ENCODE measurements around the gene LIFR.

Gene LIFR

DNA sequence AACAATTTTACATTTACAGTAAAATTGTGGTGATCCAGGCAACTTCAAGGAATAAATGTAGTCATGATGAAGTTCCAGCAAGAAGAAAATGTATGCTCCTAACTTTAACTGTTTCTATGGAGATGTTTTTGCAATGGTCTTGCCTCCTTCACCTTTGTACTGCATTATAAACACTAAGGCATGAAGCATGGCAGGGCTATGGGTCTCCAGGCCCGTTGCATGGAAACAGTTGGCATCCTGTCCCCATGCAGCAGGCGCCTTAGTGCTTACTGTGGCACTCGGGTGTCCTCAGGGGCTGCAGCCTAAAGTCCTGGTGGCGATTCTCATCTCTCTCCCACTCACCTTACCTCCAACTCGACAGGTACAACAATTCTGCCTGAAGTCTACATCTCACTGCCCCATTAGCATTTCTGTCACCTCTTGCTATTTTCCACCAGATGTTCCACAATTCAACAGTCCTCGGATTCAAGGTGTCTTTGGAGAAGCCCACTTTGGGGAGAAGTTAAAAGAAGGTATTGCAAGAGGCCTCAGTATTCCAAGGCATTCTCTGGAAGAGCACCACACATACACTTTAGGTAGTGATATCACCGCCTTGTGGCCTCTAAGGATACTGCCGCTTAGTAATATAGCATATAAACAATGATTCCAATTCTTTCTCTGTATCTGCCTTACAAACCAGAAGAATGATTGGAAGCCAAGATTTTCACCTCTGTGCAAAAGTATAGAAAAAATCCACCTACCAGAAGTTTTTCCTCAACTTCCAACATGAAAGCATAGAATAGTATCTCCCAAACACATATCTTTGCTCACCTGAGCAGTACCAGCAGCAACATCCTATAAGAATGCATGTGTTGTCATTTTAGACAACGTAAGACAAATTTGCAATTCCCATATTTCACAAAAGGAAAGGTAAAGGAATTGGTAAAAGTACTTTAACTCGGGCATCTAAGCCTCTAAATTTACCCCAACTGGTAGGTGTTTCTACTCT is 5.1 kb downstream of the LIFR start:
- DNase-seq (ENCODE audit: low read depth, low spot score) = no peak
- H3K27ac ChIP-seq = no peak overlapping the region

DNA sequence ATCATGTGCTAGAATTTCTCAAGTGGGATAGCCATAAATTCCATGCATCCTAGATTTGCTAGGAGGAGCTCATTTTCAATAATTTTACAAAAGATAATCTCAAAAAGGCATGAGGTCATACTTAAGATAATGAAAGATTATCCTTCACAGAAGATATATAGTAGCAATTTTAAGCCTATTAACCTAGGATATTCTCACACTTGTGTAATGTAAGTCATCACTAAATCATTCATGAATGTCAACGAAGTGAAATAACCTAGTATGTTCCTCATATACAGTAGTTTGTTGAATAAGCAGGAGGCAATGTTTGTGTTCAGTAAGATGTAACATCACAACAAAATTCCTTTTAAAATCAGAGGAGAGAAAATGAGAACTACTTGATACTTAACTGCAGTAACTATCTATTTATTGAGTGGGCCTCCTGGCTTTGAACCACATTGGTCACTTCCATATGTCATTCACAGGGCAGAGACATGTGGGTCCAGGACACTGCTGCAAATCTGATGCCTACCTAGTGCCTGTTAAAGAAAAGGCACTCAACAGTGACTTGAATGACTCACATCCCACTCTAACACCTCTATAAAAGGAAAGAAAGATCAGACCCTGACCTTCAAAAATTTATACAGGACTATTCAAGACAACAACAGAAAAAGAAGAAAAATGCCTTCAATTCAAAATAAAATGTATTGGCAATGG is 8.2 kb downstream of the LIFR start:
- no peak for DNase-seq (ENCODE audit: low read depth, low spot score)
- H3K27ac ChIP-seq = no peak overlapping the region

DNA sequence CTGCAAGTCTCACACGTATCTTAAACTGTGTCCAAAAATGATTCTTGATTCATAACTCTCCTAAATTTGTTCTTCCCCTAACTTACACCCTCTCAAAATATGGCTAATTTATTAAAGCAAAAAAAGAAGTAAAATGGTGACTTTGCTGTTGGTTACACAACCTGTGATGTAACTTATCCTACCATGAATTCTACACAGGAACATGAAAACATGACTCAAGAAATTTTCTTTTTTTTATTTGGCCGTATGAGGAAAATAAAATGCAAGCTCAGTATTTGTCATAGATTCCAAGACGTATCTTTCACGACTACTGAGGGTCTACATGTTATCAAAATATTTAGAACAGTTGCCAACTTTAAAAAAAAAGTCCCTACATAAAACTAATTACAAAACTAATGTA is 9.2 kb downstream of the LIFR start:
- no peak overlapping the region for H3K27ac ChIP-seq
- no peak for DNase-seq (ENCODE audit: low read depth, low spot score)

DNA sequence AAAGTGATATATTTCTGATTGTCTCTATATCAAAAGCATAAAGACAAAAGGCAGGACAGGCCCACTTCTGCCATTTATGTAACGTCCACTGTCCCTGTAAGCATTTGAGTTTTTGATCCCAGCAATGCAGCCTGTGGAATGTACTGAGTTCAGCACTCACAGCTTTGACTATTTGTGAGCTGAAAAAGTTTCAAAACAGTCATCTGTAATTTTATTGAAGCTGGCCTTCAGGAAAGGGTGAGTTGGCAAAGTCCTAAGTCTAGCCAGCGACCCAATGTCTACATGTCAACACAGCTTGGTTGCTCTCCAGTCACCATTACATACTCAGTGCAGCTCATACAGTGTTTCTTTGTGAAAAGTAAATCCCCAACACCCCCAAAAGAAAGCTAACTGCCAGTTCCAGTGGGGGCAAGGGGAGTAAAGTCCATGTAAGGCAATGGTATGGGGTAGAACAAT is 9.7 kb downstream of the LIFR start:
- no peak overlapping the region for H3K27ac ChIP-seq
- DNase-seq (ENCODE audit: low read depth, low spot score) = no peak

DNA sequence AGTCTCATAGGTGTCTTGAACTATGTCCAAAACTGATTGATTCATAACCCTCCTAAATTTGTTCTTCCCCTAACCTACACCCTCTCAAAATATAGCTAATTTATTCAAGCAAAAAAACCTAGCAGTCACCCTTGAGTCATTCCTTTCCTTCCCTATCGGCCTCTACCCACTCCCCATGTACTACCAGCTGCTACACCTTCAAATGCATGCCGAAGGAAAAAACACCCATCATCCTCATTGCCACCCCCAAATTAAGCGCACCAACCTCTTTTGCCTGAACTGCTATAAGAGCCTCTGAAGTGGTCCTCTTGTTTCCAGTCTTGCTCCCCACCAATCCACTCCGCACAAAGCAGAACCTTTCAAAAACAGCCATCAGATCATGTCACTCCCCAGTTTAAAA is 12.6 kb downstream of the LIFR start:
- DNase-seq (ENCODE audit: low read depth, low spot score) = no peak
- H3K27ac ChIP-seq = no peak overlapping the region

DNA sequence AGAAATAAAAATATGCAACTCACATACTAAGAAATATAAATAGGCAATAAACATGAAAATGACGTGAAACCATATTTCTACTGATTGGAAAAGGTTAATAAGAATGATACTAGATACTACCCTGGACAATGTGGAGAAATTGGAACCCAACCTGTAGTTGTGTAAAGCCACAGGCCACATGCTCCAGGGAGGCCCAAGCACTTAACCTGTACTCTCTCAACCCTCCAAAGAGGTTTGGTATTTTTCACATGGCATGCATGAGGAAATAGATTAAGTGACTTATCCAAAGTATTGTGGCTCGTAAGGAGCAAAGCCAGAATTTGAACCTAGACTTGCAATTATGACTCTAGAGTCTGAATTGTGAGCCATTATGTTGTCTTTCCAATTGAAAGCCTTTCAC is 13.4 kb downstream of the LIFR start:
- no peak for DNase-seq (ENCODE audit: low read depth, low spot score)

DNA sequence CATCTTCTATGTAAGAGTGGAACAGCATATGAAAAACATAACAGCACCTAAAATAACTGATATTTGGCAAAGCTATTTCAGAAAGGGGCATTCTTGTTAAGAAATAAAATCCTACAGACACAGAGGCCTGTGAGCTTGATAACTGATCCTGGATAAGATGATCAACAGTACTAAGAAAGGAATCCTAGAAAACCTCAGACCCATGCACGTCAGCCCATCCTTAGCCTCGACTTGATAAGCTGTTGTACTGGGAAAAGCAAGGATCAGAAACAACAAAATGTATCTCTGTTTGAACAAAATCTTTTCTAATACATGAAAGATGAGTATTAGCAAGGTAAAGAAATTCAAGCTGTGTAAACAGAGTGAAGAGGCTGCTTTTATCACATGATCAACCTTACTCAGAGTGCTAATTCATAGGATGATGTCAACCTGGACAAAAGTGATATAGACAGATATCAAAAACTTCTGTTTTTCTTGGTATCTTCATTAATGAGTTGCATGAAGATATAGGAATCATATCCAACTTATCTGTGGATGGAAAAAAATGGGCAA is 15.2 kb downstream of the LIFR start:
- H3K27ac ChIP-seq = no peak overlapping the region
- no peak for DNase-seq (ENCODE audit: low read depth, low spot score)

More for the DNA sequence above, 13.4 kb downstream of the LIFR start:
- H3K27ac ChIP-seq = no peak overlapping the region

DNA sequence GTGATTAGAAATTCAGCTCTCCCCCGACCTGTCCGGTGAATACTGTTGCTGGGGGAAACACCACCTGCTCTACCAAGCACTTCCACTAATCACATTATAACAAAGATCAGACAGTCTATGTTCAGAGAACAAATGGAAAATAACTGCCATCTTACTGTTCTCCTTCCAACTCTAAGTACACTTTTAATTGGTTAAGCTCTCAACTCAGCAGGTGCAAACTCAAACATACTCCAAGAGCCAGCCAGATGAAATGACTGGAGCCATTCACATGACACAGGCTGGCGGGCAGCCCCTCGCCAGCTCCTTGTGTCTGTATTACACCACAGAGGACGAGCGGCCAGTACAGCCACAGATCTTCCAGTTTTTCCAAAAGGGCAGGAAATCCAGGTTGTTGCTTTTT is 16.1 kb downstream of the LIFR start:
- H3K27ac ChIP-seq = no peak overlapping the region
- DNase-seq (ENCODE audit: low read depth, low spot score) = no peak

DNA sequence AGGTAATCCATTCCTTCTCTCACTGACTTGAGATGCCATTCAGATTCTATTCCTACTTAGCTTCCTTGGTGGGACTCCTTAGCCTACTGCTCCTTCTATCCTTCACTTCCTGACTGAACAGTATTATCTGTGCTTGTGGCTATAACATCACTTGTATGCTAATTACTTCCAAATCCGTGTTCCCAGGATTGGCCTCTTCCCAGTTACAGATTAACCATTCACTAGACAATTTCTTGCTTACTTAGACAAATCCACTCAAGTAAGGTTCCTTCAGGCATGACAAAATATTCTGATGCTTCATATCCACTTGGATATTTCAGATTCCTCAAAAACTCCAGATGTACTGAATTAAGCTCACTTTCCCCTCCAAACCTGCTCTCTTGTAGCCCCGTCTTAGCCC is 18.3 kb downstream of the LIFR start:
- no peak overlapping the region for H3K27ac ChIP-seq
- no peak for DNase-seq (ENCODE audit: low read depth, low spot score)

DNA sequence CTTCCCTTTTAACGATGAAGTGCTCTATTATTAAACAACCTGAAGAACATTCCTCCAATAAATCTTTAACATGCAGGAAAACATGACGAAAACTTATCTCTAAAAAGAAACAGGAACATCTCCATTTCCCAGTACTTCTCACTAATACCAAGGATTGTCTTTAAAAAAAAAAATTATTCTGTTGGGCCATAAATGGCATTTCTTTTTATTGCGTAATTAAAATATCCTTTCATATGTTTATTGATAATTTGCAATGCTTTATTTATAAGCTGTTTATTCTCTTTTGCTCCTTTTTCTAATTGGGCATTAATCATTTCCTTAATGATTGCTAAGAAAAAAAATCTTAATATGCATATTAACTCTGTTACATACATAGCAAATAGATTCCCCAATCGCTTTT is 18.9 kb downstream of the LIFR start:
- DNase-seq (ENCODE audit: low read depth, low spot score) = no peak
- no peak overlapping the region for H3K27ac ChIP-seq

DNA sequence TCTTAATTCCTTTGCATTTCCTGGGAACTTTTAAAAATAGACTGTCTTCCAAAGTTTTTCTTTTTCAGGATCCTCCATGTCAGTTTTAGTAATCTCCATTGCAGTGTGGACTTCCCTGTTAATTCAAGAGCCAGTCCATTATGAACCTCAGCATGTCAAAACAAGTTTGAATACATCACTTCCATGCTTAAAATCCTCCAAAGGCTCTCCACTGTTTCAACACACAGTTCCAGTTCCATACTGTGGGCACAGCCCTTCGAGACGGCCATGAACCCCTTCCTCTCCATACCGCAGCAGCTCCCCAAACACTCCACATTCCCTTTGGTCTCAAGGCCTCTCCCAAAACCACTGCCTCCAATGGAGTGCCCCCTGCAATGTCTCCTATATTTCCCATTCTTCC is 19.5 kb downstream of the LIFR start:
- DNase-seq (ENCODE audit: low read depth, low spot score) = no peak
- no peak overlapping the region for H3K27ac ChIP-seq

DNA sequence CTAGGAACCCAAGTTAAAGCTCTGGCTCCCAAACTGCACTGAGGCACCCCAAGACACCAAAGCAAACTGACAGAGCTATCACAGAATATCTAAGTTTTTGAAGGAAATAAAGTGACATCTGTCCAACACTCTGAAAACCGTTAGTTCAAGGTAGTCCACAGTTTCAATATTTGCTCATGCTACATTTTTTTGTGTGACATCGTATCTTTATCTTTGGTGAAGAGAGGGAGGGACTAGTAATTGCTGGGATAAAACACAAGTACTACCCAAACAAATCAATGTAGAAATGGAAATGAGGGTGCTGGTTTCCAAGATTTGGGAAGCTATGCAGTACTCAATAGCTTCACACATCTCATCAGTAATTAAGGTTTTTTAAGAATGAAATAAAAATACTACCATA is 20.6 kb downstream of the LIFR start:
- H3K27ac ChIP-seq = no peak overlapping the region
- DNase-seq (ENCODE audit: low read depth, low spot score) = no peak

DNA sequence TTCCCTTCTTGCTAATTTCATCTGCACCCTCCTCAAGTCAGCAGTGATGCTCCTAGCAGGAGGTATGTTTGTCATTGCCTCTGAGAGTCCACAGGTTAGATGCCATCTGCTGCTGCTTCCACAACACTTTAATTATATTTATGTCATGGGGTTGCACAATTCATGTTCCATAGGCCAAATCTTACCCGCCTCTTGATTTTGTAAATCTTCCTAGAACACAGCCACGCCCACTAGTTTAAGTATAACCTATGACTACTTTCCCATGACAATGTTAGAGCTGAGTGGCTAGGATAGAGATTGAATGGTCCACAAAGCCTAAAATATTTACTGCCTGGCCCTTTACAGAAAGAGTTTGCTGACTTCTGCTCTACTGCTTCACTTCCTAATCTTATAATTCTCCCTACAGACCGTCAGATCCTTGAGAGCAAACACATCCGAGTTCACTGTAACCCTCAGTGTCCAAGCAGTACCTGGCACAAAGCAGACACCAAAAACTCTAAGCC is 21.1 kb downstream of the LIFR start:
- H3K27ac ChIP-seq = no peak overlapping the region
- no peak for DNase-seq (ENCODE audit: low read depth, low spot score)

DNA sequence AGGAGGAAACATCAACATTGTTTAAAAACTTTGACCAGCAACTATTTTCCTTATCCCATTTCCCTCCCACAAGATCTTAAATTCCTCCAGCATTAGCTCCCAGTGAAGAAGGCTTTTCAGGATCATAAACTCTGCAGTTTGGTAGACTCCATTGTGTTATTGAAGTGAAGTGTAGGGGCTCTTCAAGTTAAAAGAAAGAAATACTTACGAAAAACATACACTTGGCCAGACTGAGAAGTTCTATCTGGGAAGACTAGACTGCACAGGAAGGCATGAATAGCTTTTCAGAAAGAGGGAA is 22.3 kb downstream of the LIFR start:
- no peak for DNase-seq (ENCODE audit: low read depth, low spot score)
- no peak overlapping the region for H3K27ac ChIP-seq

DNA sequence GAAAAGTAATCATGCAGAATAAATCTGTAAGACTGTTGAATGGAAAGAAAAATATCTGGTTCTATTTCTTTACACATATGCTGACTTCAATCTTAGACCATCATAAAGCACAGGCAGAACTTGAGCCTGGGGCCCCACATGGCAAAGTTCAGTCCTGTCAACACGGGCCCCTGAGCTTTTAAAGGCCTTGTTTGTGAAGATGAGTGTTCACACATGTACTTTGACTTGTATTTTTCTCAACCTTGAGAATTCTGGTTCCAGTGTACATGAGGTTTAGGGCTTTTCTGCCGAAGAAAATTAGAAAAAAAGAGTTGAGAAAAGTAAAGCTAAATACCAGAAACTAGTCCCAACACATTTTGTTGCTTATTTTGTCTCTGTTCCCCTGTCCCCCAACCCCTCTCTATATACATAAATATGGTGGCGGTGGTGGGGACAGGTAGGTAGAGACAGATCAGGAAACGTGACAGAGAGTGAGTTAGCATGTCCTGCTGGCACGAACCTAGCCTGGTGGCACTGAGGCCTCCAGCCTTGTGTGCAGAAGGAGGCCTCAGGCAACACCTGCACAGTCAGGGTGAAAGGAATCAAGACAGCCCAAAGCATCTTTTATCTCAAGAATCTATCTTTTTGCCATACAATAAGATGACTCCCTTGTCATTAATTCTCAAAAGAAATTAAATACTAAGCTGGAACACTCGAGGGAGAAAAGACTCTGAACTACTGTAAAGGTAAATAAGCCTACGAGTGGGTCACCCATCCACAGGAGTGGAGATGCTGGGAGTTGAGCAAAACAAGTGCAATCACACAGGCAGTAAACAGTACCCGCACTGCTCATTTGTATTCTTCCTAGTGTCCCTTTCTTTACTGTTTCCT is 22.9 kb downstream of the LIFR start:
- no peak overlapping the region for H3K27ac ChIP-seq
- DNase-seq (ENCODE audit: low read depth, low spot score) = no peak

DNA sequence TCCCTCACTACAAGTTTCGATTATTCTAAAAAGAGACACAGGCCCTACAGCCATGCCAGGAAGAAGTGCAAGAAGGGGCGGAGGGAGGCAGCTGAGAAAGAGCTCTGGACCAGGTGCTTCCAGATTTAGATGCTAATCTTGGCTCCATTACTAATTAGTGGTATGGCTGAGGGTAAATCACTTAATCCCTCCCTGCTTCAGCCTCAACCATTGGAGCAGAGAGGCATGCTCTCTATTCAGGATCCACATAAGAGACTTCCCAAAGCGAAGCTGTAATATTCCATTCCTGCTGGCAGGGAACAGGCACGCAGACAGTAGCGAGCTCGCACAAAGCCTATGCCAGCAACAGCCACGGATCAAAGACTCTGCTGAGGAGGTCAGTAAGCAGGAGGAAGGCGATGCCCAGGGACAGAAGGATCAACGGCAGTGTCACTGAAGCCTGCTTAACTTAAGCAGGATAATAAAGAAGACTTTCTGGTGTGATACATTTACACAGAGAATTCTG is 24.2 kb downstream of the LIFR start:
- no peak overlapping the region for H3K27ac ChIP-seq

DNA sequence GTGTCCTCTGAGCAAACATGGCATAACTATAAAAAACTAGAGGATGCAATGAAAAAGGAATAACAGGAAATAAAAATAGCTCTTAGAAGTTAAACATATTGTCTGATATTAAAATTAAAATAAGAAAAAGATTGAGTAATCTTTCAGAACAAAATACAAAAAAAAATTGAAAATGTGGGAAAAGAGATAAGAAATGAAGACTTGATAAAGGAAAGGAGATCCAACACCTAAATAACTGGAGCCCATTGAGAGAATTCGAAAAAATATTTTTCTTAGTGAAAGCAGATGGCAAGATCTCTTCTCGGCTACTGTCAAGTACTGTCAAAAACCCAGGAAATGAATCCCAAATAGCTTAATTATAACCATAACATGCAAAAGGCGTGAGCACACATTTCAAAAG is 24.9 kb downstream of the LIFR start:
- DNase-seq (ENCODE audit: low read depth, low spot score) = no peak
- no peak overlapping the region for H3K27ac ChIP-seq

More for the DNA sequence above, 24.2 kb downstream of the LIFR start:
- no peak for DNase-seq (ENCODE audit: low read depth, low spot score)

DNA sequence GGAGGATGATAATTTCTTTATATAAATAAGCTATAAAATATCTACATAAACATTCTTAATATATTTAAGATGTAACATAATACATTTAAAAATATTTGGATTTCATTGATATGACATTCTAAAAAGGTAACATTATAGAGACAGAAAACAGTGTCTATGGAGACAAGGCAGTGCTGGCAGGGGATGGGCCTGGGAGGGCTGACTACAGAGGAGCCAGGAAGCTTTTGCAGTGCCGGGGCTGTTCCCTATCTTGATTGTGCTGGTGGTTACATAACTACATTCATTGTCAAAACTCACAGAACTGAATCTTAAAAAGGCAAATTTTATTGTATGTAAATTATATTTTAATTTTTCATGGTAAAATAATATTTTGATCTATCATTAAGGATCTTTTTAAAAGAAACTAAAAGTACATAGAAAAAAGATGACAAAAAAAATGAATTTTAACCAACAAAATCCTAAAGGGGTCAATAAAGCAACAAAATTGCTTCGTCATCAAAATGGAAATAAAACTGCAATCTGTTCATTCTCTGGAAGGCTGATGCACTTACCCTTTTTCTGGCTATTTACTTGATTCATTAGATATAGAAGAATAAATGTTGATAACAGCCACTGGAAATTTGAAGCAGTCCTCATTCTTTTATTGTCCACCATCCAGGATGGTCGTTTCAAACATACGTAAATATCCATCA is 26.3 kb downstream of the LIFR start:
- no peak for DNase-seq (ENCODE audit: low read depth, low spot score)
- no peak overlapping the region for H3K27ac ChIP-seq

DNA sequence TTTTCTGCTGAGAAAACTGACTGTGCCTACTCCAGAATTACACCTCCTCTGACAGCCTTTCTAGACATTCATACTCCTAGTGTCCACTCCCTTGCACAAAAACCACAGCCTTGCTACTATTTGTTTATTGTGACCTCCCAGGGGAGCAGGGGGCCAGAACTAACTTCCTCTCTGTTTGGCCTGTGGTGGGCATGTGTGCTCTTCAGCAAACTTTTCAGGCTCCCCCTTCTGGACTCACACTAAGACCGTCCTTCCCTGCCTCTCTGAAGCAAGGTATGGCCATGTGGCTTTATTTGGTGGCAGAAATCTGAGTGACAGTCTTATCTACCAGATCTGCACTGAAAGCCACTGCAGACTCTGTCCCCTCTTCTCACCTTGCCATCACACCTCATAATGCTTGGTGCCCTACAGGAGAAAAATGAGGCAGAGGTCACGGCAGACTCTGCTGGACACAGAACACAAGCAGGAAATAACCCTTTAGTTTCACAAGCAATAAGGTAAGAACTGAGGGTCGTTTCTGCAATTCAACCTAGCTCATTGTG is 28.2 kb downstream of the LIFR start:
- no peak overlapping the region for H3K27ac ChIP-seq
- DNase-seq (ENCODE audit: low read depth, low spot score) = no peak
